A673 (cell line): ENCODE data around the gene PGGT1B. TPM values are rescaled to one million over a fixed set of nuclear protein-coding genes. Genes with fewer than 3 reads are reported as not detected.

Experiments
- BruUV-seq: library from RNA; stranded (reverse); fragments of 400-500 nt; replicated peaks from 2 replicates; lab custom pipeline; 2021; lab: Mats Ljungman, UMichigan
- CTCF ChIA-PET: fragments of 300-600 bp; sonication (Branson Sonifier 250); formaldehyde crosslinking; loops from one replicate; lab custom pipeline; 2022; ENCODE audit warnings: antibody characterized with exemption; lab: Charles Lee
- POLR2A ChIA-PET: fragments of 300-600 bp; sonication (Branson Sonifier 250); formaldehyde crosslinking; loops from one replicate; lab custom pipeline; 2022; ENCODE audit warnings: antibody characterized with exemption; ENCODE audit not compliant: low non-redundant PET; lab: Charles Lee
- DNase-seq: peaks from one replicate; pipeline ENCODE4 v3.0.0-alpha.2; 2015; ENCODE audit warnings: low spot score
- H3K27ac ChIP-seq: fragments of 200-600 bp; sonication (generic); 2 replicates; pipeline ENCODE4 v1.5.1; 2016; ENCODE audit warnings: mixed run types, low read depth, mild to moderate bottlenecking, mixed read lengths, antibody characterized with exemption, low read length; ENCODE audit not compliant: poor library complexity, severe bottlenecking
- H3K27me3 ChIP-seq: fragments of 200-600 bp; sonication (generic); replicated peaks from 2 replicates; pipeline ENCODE4 v1.6.1; 2017; ENCODE audit warnings: mixed run types, low read depth, mild to moderate bottlenecking, mixed read lengths, antibody characterized with exemption, low read length; ENCODE audit not compliant: insufficient read depth, poor library complexity
- H3K36me3 ChIP-seq: fragments of 200-600 bp; sonication (generic); 2 replicates; pipeline ENCODE4 v1.6.1; 2016; ENCODE audit warnings: mixed run types, mild to moderate bottlenecking, mixed read lengths, antibody characterized with exemption, low read length; ENCODE audit not compliant: insufficient read depth, poor library complexity, severe bottlenecking
- H3K4me1 ChIP-seq: fragments of 200-600 bp; sonication (generic); 2 replicates; pipeline ENCODE4 v1.6.1; 2017; ENCODE audit warnings: mixed run types, mild to moderate bottlenecking, mixed read lengths, antibody characterized with exemption, low read length; ENCODE audit not compliant: insufficient read depth, poor library complexity, severe bottlenecking
- H3K4me3 ChIP-seq: fragments of 200-600 bp; sonication (generic); 2 replicates; pipeline ENCODE4 v1.5.1; 2016; ENCODE audit warnings: low read depth, mixed run types, mild to moderate bottlenecking, mixed read lengths, low read length; ENCODE audit not compliant: poor library complexity, severe bottlenecking
- H3K9me3 ChIP-seq: fragments of 200-600 bp; sonication (generic); 2 replicates; pipeline ENCODE4 v1.6.1; 2016; ENCODE audit warnings: mixed run types, low read depth, mild to moderate bottlenecking, mixed read lengths, antibody characterized with exemption, low read length; ENCODE audit not compliant: poor library complexity, severe bottlenecking
- EZH2 ChIP-seq: fragments of 200-600 bp; sonication (generic); IDR thresholded peaks from 2 replicates; pipeline ENCODE4 v1.6.1; 2017; ENCODE audit warnings: borderline replicate concordance, low read depth, mild to moderate bottlenecking, mixed read lengths, antibody characterized with exemption, low read length; ENCODE audit not compliant: poor library complexity, severe bottlenecking
- intact Hi-C: fragments of 100-400 bp; cut with micrococcal nuclease; formaldehyde crosslinking; loops from one replicate; pipeline ENCODE4 v1.10.0; 2022; ENCODE audit not compliant: unreplicated experiment
- total RNA-seq: library from RNA; stranded (reverse); gene quantifications from 2 replicates; pipeline ENCODE4 v1.2.3, GENCODE V29; 2021
- TF ChIP-seq, protein P1 (sequence below): fragments of 300-800, 200-600 bp; sonication (generic); conservative IDR thresholded peaks from 2 replicates; pipeline ENCODE4 v1.5.1; 2017; ENCODE audit warnings: low read depth, mild to moderate bottlenecking, antibody characterized with exemption, low read length, moderate library complexity, mixed read lengths

The PGGT1B gene
- total RNA-seq, 1 experiment from 2014 or later = 43.0 TPM

GRCh38 chr5:115192098-115192497 is 70.6 kb downstream of the PGGT1B start:
- TF ChIP-seq, protein P1, sequence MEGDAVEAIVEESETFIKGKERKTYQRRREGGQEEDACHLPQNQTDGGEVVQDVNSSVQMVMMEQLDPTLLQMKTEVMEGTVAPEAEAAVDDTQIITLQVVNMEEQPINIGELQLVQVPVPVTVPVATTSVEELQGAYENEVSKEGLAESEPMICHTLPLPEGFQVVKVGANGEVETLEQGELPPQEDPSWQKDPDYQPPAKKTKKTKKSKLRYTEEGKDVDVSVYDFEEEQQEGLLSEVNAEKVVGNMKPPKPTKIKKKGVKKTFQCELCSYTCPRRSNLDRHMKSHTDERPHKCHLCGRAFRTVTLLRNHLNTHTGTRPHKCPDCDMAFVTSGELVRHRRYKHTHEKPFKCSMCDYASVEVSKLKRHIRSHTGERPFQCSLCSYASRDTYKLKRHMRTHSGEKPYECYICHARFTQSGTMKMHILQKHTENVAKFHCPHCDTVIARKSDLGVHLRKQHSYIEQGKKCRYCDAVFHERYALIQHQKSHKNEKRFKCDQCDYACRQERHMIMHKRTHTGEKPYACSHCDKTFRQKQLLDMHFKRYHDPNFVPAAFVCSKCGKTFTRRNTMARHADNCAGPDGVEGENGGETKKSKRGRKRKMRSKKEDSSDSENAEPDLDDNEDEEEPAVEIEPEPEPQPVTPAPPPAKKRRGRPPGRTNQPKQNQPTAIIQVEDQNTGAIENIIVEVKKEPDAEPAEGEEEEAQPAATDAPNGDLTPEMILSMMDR = no peak
- TF ChIP-seq EZH2 = no peak
- BruUV-seq = no TSS peak
- H3K27me3 ChIP-seq = no peaks in the 10 kb centered on the region
- H3K27ac ChIP-seq = no peak overlapping the region
- no peaks in the 10 kb centered on the region for H3K9me3 ChIP-seq
- DNase-seq = no peak
- no peaks in the 10 kb centered on the region for H3K36me3 ChIP-seq
- ChIA-PET POLR2A (no interaction called here), CTCF (no interaction called here)
- intact Hi-C loops = no loop called here
- no peak overlapping the region for H3K4me3 ChIP-seq
- H3K4me1 ChIP-seq = no peaks in the 10 kb centered on the region

- POLR2A ChIA-PET = no interaction called here
- Histone ChIP-seq H3K9me3 (no peaks in the 10 kb centered on the region), H3K27me3 (no peaks in the 10 kb centered on the region), H3K4me1 (no peaks in the 10 kb centered on the region), H3K27ac (no peak overlapping the region), H3K36me3 (no peaks in the 10 kb centered on the region), H3K4me3 (no peak overlapping the region)
- DNase-seq = no peak
- intact Hi-C loops = no loop called here
- no TSS peak for BruUV-seq
- TF ChIP-seq EZH2 = no peak
- TF ChIP-seq, protein P1 = no peak
- CTCF ChIA-PET = no interaction called here
Measured at GRCh38 chr5:115191474-115192031, 71.1 kb downstream of the PGGT1B start.

- intact Hi-C loops = no loop called here
- no TSS peak for BruUV-seq
- TF ChIP-seq, protein P1 = no peak
- no peak for TF ChIP-seq EZH2
- Histone ChIP-seq H3K27me3 (no peaks in the 10 kb centered on the region), H3K27ac (no peak overlapping the region), H3K4me3 (no peak overlapping the region), H3K4me1 (no peaks in the 10 kb centered on the region), H3K9me3 (no peaks in the 10 kb centered on the region), H3K36me3 (no peaks in the 10 kb centered on the region)
- CTCF ChIA-PET = no interaction called here
- no peak for DNase-seq
- POLR2A ChIA-PET = no interaction called here
Measured at GRCh38 chr5:115190388-115190787, 72.3 kb downstream of the PGGT1B start.
